GM18498 (cell line): ENCODE data around the gene KLHL17.
"Not testable (repeated sequence)": the region's sequence is repeated elsewhere in the genome, so short reads cannot be mapped to it uniquely, and the experiment has no call there.

Experiments
- ATAC-seq: cut with Tn5 transposase; IDR thresholded peaks from one replicate; pipeline ENCODE4 v1.9.1; 2021; ENCODE audit warnings: mild to moderate bottlenecking, moderate library complexity; ENCODE audit not compliant: unreplicated experiment

Gene KLHL17

DNA sequence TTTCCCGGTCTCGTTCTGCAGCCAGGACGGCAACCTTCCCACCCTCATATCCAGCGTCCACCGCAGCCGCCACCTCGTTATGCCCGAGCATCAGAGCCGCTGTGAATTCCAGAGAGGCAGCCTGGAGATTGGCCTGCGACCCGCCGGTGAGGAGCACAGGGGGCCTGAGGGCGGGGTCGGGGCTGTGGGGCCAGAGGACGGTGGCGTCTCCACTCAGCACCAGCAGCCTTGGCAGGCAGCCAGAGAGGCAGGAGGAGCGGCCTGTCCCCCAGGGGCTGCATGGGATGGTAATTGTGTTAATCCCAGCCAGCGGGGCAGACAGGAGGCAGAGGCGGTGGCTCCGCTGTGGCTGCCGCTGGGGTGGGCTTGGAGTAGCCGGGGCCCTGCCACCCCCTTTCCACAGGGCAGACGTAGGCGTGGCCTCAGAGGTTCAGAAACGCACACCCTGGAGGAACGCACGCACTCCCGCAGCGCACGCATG lies 24.6 kb upstream of the KLHL17 start:
- no peak for ATAC-seq

DNA sequence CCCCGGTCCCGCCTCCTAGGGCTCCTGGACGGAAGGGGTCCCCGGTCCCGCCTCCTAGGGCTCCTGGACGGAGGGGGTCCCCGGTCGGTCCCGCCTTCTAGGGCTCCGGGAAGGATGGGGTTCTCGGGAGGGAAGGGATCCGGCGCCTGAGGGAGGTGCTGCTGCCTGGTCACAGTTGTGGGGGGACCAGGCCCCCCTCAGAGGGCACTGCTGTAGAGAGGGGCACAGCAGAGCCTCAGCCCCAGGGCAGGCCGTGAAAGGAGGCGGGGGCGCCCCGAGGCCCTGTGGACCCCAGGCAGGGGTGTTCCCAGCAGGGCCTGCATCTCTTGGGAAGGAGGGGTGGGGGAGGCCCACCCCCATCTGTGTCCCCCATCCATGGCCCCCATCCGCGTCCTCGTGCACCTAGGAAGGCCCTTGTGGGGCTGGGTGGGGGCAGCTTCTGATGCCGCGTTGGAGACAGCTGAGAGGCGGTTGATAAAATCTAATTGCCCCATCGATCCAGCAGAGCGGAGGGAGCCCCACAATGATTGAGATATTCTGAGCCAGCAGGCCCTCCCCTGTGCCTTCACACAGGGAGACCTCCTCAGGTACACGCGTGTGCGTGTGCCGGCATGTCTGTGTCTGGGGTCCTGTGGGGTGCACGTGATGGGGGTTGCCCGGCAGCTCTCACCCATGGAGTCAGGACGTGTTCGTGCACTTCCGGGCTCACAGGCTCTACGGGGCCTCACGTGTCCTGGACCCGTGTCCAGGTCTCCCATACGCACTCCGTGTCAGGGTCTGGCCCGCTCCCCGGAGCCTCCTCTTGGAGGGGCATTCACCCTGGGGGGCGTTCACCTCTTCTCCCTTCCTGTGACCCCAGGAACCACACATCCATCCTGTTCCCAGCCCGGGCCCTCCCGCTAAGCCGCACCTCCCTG lies 23.8 kb upstream of the KLHL17 start:
- no peak for ATAC-seq

DNA sequence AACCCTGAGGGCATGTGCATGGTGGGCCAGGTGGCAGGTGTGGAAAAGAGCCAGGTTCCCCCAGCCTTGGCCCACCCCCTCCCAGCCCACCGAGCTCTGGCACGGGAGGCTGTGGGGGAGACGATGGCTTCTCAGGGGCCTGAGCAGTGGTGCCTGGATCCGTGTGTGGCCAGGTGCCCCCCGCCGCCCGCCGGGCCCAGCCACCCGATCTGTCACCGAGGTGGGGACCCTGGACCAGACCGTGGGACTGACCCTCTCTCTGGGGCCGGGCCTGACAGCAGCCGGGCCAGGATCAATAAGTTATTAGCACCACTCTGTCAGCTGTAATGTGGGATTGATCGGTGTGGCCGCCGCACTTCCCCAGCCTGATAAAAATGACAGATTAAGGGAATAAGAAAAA lies 22.9 kb upstream of the KLHL17 start:
- ATAC-seq = no peak

DNA sequence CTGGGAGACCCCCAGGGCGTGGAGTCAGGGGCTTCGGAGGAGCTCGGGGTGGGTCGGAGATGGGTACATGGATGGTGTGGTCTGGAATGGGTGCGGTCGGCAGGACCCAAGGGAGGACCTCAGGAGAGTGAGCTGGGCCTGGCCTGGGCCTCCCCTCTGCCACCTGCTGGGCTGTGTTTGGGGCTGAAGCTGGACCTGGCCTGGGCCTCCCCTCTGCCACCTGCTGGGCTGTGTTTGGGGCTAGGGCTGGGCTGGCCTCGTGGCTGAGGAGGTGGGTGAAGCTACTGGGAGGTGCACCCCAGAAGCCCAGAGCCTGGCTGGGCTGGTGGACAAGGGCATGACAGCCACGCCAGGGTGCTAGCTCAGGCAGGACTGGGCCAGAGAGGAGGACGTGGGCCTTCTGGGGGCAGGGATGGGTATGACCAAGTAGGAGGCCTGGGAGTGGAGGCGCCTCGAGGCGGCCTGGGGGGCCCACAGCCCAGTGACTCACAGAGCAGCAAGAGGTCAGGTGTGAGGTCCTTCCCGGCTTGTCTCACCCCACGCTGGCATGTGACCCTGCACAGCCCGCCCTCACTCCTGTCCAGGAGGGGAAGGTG lies 22.2 kb upstream of the KLHL17 start:
- no peak for ATAC-seq

DNA sequence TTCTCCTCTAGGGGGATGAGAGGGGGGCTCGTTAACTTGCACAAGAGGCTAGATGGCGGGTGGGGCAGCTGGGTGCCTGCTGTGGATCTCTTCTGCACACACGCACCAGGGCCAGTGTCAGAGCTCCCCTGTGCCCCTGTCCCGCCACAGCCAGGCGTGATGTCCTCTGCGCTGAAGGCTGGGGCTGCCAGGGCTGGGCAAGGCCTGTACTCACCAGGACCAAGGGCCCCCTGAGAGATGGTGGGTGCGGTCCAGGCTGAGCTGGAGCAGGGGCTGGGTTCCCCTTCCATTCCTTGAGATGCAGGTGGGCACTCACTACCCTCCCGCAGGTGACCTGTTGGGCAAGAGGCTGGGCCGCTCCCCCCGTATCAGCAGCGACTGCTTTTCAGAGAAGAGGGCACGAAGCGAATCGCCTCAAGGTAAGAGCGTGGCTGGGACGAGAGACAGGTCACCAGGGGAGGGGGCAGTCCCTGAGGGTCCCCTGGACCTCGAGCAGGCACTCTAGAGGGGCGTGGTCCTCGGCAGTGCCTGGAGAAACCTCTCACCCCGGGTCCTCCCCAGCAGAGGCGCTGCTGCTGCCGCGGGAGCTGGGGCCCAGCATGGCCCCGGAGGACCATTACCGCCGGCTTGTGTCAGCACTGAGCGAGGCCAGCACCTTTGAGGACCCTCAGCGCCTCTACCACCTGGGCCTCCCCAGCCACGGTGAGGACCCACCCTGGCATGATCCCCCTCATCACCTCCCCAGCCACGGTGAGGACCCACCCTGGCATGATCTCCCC lies 21.5 kb upstream of the KLHL17 start:
- no peak for ATAC-seq

DNA sequence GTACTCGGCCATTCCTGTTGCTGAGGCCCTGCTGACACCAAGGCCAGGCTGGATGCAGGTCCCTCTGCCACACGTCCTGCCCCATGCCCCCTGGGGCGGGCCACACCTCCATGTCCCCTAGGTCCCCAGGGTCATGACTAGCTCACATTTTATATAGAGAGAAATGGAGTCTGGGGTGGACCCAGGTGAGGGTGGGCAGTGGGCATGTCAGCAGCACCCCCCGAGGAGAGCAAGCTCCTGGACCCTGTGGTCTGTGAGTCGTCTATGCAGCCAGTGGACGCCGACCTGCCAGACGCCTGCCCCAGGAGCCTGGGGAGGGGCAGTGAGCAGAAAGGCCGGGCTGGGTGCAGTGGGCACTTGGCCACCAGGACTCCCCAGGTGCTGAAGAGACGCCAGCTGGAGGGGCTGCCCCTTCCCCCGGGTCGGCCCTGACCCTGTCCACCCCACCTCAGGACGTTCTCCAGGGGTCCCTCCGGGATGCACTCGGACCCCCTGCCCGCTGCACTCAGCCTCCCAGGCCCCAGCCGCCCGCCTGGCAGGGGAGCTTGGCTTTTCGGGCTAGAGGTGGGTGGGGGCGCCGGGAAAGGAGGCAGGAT lies 20.8 kb upstream of the KLHL17 start:
- ATAC-seq = no peak

DNA sequence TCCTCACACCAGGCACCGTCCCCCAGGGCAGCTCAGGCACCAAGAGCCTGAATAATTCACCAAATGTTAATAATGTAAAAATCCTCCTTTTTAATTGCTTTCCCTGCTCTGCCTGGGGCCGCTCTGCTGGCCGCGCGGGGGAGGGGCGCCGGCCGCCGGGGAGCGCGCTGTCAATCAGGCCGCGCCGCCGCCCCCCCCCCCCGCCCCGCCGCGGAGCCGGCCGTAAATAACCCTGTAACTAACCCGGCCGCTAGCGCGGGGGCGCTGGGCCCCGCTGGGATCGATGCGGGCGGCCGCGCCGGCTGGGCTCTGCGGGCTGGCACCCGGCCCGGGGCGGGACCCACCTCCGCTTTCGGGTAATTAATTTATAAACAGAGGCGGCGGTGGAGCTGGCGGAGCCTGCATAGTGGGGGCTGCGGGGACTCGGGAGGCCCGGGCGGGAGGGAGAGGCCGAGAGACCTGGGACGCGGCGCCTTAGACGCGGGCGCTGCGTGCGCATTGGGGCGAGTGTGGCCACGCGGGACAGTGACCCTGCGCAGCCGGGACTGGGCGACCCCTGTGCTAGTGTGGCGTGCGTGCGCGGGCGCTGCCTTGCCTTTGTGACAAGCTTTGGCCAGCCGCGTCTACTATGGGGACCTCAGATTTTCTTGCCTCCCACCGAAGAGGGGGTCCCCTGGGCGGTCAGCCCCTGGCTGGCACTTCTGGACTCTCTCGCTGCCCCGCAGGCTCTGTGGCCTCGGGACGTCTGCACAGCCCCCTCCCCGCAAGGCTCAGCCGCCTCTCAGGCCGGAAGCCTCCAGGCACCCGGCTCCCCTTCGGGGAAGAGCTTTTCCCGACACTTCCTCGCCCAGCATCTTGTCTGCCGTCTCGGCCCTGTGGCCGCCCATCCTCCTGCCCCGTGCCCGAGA lies 20.0 kb upstream of the KLHL17 start:
- no peak for ATAC-seq

DNA sequence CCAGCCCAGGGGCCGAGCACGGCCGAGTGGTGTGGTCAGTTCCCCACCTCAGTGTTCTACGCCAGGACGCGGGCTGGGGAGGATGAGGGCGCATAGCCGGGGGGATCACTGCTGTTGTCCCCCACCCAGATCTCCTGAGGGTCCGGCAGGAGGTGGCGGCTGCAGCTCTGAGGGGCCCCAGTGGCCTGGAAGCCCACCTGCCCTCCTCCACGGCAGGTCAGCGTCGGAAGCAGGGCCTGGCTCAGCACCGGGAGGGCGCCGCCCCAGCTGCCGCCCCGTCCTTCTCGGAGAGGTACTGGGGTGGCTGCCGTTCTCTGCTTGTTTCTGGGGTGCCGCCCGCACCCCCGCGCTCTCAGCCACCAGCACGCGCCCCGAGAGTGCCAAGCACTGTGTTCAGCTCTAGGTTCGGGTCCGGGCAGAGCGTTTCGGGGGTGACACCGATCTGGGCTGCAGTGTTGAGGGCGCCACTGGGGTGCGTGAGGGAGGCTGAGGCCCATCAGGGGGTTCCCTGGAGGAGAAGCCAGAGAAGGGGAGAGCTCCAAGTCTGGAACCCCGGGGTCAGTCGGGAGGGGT lies 19.3 kb upstream of the KLHL17 start:
- ATAC-seq = no peak

DNA sequence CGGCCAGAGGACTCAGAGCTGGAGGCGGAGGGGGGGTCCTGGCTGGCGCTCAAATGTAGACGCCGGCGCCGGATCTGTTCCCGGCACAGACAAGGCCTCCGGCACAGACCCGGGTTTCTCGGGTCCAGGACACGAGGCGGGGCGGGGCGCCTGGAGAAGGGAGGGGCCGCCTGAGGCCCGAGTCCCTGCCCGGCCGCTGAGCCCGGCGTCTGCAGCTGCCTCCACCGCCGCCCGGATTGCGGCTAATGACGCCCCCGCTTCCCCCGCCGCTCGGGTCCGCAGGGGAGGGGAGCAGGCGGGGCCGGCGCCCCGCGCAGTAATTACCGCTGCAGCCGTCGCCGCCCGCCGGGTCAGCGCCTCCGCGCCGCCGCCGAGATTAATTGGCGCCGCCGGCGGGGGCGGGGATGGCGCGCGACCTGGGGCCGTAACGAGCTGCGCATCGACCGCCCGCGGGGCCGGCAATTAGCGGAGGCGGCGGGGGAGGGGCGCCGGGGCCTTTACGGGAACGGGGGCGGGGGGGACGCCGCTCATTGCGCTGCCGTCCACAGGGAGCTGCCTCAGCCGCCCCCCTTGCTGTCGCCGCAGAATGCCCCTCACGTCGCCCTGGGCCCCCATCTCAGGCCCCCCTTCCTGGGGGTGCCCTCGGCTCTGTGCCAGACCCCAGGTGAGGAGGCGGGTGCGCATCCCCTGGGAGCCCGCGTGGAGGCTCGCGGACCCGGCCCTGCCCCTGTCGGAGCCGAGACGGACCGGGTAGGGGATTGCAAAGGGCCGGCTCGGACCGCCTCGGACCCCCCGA lies 18.6 kb upstream of the KLHL17 start:
- no peak for ATAC-seq

DNA sequence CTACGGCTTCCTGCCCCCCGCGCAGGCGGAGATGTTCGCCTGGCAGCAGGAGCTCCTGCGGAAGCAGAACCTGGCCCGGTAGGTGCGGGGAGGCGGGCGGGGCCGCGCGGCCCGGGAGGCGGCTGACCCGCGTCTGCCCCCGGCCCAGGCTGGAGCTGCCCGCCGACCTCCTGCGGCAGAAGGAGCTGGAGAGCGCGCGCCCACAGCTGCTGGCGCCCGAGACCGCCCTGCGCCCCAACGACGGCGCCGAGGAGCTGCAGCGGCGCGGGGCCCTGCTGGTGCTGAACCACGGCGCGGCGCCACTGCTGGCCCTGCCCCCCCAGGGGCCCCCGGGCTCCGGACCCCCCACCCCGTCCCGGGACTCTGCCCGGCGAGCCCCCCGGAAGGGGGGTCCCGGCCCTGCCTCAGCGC lies 18.0 kb upstream of the KLHL17 start:
- no peak for ATAC-seq

DNA sequence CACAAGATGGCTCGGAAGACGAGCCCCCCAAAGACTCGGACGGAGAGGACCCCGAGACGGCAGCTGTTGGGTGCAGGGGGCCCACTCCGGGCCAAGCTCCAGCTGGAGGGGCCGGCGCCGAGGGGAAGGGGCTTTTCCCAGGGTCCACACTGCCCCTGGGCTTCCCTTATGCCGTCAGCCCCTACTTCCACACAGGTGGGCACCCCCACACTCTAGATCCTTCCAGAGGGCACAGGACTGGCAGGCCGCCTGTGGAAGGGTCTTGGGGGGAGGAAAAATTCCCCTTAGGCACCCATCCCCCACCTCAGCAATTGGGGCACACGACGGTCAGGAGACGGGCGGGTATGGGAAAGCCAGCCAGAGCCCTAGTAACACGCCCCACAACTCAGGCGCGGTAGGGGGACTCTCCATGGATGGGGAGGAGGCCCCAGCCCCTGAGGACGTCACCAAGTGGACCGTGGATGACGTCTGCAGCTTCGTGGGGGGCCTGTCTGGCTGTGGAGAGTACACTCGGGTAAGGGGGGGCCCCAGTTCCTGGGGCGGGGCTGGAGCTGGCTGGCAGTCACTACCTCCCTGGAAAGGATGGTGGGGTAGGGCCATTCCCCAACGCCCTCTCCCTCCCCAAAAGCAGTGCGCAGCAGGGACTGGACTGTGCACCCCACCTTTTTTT lies 17.4 kb upstream of the KLHL17 start:
- ATAC-seq = no peak

DNA sequence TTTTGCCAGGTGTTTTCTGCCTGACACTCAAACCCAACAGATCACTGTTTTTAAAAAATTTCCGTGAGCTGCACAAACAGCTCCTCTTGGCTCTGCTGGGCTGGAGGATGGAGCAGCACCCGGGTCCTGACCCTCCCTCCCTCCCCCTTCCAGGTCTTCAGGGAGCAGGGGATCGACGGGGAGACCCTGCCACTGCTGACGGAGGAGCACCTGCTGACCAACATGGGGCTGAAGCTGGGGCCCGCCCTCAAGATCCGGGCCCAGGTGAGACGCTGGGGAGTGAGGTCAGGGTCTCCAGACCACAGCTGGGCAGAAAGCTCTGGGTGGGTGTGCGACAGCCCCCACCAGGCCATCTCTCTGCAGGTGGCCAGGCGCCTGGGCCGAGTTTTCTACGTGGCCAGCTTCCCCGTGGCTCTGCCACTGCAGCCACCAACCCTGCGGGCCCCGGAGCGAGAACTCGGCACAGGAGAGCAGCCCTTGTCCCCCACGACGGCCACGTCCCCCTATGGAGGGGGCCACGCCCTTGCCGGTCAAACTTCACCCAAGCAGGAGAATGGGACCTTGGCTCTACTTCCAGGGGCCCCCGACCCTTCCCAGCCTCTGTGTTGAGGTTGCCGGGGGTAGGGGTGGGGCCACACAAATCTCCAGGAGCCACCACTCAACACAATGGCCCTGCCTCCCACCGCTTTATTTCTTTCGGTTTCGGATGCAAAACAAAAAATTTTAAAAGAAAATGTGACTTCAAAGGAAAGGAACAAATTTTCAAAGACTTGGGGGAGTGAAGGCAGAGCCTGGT lies 16.6 kb upstream of the KLHL17 start:
- no peak for ATAC-seq

DNA sequence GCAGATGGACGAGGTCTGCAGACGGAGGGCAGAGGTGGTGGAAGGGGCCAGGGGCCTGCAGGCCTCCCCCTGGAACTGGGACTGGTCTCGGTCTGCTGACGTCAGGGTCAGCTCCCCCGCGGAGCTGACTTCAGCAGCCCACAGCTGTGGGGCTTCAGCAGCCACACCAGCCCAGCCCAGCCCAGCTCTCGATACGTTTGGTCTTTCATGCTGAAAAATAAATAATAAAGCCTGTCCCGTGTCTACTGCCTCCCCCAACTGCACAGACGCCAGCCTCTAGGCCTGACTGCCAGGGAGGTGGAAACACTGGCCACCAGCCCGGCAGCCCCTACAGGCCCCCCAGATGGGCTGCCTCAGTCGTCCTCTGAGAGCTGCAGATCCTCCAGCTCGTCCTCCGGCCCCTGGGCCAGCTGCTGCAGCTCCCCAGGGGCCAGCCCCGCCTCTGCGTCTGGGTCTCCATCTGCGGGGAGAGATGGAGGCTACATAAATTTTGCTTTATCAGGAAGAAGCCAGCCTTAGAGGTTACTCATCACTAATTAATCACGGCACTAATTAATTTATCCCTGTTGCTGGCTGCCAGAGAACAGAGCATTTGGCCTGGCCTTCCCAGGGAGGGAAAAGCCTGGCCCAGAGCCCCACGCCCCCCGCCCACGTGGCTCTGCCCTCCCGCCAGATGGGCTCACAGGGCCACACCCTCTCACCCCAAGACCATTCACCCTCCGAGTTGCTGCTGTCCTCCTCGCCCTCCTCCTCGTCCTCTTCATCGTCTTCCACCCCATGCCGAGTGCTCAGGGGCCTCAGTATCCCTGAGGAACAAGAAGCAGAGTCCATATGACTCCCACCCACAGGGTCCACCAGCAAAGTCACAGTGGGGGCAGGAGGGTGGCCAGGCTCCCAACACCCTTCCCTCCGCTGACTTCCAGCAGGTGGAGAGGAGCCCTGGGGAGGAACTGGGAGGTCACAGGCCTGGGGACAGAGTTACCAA lies 15.8 kb upstream of the KLHL17 start:
- no peak for ATAC-seq

DNA sequence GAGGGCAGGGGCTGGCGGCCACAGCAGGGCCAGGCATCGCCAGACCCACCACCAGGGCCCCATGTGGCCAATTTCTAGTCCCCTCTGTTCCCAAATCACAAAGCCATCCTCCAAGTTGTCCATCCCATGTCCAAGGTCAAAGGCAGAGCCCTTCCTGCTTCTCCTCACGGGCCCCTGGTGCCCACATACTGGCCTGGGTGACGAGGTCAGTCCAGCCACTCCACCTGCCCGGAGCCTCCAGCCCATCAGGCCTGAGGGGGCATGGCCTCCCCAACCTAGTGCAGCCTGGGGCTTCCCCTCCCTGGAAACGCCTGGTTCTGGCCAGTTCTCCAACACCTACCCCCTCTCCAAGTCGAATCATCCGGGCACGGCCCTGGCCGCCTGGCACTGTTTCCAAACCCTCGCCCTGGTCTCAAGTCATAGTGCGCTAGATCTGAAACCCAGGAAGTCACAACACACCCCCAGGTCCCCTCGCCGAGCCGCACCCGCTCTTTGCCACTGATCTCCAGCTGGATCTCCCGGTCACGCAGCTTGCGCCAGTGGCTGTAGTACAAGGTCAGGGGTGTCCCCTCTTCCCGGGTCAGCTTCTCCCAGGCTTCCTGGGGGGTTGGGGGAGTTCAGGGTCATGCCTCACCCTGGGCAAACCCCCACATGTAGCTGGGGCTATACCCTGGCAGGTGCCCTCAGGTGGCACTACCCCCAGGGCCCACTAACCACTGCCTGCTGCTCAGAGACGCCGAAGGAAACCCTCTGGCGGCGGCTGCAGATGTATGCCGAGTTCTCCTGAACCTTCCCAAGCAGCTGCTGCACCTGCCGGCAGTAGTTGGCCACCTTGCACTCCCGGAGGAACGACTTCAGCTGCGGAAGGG lies 14.5 kb upstream of the KLHL17 start:
- no peak for ATAC-seq

DNA sequence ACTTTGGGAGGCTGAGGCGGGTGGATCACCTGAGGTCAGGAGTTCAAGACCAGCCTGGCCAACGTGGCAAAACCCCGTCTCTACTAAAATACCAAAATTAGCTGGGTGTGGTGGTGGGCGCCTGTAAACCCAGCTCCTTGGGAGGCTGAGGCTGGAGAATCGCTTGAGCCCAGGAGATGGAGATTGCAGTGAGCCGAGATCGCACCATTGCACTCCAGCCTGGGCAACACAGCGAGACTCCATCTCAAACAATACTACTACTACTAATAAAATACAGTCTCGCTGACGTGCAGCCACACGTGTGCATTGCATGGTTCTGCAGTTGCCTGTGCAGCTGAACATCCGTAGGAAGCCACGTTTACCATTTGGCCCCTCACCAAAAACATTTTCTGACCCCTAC lies 13.6 kb upstream of the KLHL17 start:
- ATAC-seq = not testable (repeated sequence)

DNA sequence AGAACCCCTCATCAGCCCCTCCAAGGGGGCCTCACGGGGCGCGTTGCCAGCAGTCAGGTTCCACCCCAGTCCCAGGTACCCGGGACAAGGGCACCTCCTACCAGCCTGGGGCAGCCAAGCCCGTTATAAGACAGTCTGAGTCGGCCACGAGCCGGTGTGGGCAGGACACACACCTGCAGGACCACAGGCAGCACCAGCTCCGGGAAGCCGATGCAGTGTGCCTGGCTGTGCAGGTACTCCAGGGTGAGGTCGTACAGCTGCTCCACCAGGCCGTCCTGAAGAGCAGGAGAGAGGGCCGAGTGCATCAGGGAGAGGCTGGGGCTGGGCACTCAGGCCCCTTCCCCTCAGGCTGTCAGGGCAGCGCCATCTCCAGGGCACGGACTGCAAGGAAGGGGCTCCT lies 12.4 kb upstream of the KLHL17 start:
- no peak for ATAC-seq
